HG02938 (cell line): Measurements from ENCODE around the gene UPF1.

Experiments
- ATAC-seq: cut with Tn5 transposase; IDR thresholded peaks from one replicate; pipeline ENCODE4 v1.9.1; 2021; ENCODE audit warnings: mild to moderate bottlenecking, moderate library complexity; ENCODE audit not compliant: unreplicated experiment

Gene UPF1

GRCh38 chr19:18868380-18869022 lies 36.7 kb downstream of the UPF1 start:
- no peak for ATAC-seq

DNA sequence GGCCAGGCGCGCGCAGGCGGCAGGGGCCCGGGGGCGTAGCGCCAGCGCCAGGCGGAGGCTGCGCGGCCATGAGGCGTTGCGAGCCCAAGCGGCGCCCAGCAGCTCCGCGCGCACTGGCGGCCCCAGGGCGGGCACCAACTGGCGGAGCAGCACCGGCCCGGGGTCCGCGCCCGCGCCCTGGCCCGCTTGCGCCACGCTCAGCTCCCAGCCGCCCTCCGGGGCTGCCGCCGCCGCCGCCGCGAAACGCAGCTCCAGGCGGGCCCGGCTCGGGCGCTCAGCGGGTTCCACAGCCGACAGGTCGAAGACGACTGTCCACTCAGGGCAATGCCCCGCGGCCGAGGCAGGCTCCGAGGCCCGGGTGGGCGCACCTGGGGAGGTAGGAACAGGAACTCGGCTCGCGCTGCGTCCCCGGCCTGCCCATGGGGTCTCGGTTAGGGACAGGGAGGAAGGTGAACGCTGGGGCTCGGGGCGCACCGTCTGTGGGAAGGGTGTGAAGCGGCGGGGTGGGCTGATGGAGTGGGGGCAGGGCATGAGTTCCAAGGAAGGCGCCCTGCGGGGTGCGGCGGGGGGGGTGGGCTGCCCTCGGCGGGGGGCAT lies 37.4 kb downstream of the UPF1 start:
- ATAC-seq = no peak

DNA sequence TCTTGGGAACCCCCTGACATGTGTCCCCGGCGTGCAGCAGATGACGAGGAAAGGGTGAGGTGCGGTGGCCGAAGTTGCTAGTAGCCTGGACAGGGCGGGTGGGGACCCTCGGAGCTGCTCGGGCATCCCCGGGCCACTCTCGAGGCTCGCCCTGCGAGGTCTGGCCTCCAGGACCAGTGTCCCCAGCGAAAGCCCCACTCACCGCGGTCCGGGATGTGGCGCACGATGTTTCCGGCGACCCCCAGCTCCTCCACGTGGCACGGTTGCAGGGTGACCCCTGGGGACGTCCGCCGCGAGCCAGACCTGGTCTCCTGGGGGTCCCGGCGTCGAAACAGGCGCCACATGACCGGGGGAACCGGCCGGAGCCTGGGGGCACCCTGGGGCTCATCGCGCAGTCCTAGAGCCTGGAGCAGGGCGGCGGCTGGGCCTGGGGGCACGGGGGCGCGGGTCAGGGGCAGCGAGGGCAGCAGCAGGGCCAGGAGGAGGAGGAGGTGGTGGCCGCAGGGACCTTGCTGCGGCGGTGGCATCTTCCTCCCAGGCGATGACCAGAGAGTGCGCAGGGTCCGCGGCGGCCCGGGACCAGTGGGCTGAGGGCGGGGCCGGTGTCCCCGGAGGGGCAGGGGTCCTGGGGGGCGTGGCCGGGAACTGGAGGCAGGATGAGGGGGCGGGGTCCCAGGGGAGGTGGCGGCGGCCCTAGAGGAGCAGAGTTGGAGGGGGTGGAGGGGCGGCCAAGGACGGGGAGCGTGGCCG lies 38.2 kb downstream of the UPF1 start:
- no peak for ATAC-seq

GRCh38 chr19:18870531-18871172 lies 38.9 kb downstream of the UPF1 start:
- ATAC-seq = no peak

DNA sequence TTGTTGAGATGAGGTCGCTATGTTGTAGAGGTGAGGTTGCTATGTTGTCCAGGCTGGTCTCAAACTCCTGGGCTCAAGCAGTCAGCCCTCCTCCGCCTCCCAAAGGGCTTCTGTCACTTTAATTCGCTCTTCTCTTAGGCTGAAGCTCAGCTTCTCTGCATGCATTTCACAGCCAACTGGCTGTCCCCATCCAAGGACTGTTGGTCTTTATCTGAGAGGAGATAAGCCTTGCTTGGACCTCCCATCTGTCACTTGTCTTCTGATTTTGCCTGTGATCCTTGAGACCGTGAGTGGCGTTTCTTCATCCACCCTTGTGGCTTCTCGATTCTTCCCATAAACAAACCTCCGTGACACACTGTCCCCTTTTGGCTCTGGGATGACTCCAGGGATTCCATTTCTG lies 39.8 kb downstream of the UPF1 start:
- no peak for ATAC-seq

GRCh38 chr19:18875726-18876125 lies 44.0 kb downstream of the UPF1 start:
- ATAC-seq = no peak

DNA sequence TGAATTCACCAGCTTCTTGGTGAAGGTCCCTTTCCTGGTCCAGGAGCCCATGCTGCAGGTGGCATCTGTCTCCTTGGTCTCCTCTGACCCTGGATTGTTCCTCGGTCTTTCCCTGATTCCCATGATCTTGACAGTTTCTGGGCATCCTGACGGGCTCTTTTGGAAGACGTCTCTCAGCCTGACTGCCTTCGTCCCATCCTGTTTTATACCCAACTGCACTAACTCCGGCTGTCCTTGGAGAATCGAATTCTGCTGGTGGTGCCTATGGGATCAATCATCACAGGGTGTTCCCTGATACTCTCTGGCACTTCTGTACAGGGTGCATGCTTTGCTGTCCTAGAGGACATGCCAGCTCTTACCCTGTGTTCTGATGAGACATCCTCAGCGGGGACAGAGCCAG lies 45.1 kb downstream of the UPF1 start:
- no peak for ATAC-seq

DNA sequence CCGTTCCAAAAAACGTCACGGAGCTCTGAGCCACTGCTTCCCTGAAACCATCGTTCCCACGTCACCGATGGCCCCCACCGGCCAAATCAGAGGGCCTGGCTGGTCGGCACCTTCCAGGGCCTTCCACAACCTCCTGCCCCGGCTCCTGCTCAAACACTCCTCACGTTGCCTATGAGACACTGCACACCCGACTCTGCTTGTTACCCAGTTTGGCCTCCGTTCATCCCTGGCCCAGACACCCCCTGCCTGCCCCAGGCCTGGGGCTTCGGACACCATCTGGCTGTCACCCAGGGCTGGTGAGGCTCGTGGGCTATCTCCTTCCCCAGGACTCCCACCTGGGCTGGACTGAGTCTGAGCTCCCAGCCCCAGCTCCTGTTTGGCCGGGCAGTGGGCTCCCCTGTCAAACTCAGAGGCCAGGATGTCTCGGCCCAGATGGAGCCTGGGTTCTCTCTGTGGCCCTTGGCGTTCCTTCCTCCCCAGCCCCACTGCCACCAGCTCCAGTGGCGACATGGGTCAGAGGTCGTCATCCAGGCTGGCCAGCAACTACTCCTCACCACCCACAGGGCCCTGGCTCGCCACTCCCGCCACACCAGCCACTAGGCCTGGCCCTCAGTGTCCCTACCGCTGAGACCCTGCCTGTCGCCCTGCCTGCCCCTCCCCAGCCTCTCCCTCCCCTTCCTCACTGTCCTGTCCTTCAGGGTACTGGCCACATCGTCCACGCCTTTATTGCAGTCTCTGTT lies 46.5 kb downstream of the UPF1 start:
- no peak for ATAC-seq

DNA sequence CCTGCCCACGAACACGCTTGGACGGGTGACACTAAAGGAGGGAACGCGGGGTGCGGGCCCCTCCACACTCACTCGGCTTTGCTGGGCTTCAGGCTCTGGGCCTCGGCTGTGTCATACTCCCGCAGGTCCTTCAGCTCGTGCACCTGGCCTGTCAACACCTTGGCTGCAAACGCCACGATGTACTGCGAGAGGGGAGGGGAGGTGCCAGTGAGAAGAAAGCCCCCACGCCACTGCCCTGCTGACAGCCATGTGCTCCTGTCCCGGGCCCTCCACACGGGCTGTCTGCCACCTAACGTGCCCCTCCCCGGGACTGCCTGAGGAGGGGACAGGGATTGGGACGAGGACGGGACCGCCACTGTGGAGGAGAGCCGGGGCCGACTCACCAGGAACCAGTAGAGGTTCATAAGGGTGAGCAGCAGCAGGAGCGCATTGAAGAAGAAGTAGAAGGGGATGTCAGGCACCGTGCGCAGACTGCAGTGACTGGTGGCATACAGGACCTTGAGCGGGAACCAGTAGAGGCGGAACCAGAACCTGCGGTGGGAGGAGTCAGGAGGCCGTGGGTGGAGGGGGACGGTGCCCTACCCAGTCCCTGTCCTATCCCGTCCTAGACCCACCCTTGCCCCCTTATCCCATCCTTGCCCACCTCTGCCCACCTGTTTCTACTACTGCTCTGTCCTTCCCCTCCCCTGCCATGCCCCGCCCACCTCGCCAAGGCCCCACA lies 47.3 kb downstream of the UPF1 start:
- ATAC-seq = no peak

- ATAC-seq = no peak
Observed at GRCh38 chr19:18879579-18880373, 48.0 kb downstream of the UPF1 start.

DNA sequence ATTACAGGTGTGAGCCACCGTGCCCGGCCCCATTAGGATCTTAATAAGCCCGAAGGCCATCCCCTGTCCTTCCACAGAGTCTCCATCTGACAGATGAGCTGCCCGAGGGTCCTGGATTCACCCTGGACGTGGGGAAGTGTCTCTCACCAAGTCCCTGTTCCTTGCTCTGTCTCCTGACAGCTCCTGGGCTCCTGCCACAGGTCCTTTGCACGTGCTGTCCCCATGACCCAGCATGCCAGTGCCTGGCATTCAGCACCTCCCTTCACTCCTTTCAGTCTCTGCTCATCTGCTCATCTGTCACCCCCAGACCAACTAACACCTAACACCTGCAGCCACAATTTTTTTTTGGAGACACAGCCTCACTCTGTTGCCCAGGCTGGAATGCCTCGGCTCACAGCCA lies 49.7 kb downstream of the UPF1 start:
- no peak for ATAC-seq

- ATAC-seq = no peak
Observed at GRCh38 chr19:18883526-18884304, 52.0 kb downstream of the UPF1 start.

GRCh38 chr19:18886972-18887371 lies 55.2 kb downstream of the UPF1 start:
- ATAC-seq = no peak

DNA sequence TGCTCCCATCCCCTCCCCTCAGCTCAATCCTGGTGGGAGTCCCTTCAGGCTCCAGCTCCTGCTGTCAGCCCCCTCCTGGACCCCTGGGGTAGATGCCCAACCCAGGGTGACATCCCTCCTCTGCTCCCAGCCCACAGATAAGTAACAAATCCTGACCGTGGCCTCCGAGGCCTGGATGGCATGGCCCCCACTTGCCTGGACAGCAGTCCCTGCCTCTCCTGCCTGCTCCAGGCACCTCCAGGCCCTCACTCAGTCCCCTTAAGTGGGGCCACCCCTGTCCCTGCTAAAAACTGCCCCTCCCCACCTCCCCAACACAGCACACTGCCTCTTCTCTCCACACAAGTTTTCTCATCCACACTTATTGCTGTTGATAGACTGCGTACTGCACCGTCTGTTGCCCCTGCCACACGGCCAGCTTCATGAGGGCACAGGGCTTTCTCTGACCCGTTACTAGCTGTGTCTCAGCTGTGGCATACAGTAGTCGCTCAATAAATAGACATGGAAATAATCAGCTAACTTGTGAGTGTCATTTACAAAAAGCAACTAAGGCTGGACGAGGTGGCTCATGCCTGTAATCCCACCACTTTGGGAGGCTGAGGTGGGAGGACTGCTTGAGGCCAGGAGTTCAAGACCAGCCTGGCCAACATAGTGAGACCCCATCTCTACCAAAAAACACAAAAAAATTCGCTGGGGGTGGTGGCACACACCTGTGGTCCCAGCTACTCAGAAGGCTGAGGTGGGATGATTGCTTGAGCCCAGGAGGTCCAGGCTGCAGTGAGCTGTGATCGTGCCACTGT lies 58.4 kb downstream of the UPF1 start:
- ATAC-seq = no peak

- no peak for ATAC-seq
Observed at GRCh38 chr19:18893587-18894253, 62.0 kb downstream of the UPF1 start.

GRCh38 chr19:18894254-18895037 lies 62.7 kb downstream of the UPF1 start:
- no peak for ATAC-seq
